ENCODE results near the gene LCA5.
"Not testable (repeated sequence)": the region's sequence is repeated elsewhere in the genome, so short reads cannot be mapped to it uniquely, and the experiment has no call there.

LCA5 gene

DNA sequence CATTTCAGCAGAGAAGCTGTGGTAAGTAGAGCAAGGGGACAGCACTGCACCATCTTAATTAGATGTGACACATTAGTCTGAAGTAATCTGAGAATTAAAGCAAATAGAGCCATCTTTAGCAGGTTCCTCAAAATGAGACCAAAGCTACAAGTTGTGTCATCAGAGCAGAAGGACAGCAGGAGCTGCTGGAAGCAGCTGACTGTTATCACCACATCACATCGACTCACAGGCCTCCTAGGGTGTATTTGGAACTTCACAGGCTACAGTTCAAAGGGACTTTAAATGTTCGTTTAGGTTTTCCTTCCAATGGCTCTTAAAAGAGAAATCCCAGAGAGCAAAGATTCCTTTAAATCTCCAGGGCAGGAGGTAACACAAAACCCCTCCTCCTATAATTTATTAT lies 69.5 kb downstream of the LCA5 start:
- DNase-seq, result no peak

DNA sequence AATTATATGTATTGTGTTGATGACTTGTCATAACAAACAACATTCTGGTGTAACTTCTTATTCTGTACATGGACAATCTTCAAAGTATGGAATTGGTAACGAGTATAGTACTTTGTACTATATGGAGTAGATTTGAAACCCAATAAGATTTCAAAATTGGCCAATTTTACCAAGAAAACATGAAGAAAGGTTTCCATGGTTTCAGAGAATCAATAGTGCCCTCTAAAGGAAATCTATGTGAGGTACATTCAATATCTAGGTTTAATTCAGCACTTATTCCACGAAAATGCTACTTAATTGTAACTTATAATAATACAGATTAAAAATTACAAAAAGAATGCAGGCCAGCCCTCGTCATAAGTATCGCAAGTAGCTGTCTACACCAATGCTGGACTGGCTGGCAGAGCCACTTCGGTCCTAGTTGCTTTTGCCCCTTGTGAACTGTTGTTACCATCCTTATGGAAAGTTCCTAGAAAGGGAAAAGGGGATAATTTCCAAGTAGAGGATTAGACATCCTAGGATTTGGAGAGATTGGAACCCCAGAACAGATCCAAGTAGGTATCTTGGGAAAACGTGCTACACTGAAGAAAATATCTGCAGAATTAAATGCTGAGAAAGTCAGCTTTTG lies 70.9 kb downstream of the LCA5 start:
- no peak for DNase-seq

- DNase-seq, result no peak
These were observed 71.8 kb downstream of the LCA5 start for GRCh38 chr6:79465381-79465780.

DNA sequence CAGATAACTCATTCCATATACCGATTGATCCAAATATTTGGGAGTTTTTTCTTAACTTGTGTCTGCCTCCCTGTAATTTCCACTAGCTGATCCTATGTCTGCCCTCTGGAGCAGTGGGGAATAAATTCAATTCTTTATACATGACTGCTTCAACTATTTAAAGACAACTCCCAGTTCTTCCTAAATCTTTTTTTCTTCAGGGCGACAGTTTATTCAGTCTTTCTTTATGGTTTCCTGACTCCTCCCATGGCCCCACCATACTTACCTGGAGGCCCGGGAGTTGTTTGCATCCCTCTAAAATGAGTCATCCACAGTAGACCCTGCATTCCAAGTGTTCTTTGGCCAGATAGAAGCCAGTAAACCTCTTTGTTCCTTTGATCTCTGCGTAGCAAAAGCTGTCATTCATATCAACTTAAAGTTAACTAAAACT lies 73.6 kb downstream of the LCA5 start:
- no peak for DNase-seq

DNA sequence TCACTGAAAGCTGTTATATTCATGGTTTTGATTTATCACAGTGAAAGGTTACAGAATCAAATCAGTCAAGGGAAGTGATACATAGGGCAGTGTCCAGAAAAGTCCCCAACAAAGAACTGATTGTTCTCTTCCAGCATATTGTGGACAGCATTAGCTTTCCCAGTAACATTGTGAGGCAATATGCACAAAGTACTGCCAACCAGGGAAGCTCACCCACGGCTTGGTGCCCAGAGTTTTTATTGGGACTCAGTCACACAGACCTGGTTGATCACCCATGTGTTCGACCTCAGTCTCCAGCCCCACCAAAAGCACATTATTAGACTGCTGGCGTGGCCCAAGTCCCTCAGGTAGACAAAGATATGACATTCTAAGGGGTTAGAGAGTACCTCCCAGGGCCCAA lies 76.0 kb downstream of the LCA5 start:
- peak in 7 of 56 donors; percentile 2 to 29 (median 9) for DNase-seq

DNA sequence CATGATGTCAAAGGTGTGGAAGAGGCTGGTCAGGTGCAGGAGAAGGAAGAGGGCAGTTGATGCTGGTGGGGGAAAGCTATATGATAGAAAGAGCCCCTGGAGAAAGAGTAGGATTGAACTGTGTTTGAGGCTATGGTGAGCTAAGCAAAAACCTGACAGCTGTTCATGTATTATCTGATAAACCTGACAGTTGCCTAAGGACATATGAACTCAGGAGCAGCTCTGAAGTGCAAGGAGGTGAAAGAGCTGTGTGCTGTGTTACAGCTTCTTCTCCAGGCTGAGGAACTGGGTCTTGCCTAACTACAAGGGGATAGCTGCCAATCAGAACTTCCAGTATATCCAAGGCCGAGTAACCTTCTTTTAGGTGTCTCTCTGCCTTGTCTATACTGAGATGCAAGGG lies 81.8 kb downstream of the LCA5 start:
- no peak for DNase-seq

- DNase-seq, result peak in 1 of 56 donors; percentile 18
These were observed 83.6 kb downstream of the LCA5 start for GRCh38 chr6:79453558-79454042.

- no peak for DNase-seq
These were observed 86.2 kb downstream of the LCA5 start for GRCh38 chr6:79450984-79451383.

GRCh38 chr6:79446006-79446405 lies 91.2 kb downstream of the LCA5 start:
- no peak for DNase-seq

DNA sequence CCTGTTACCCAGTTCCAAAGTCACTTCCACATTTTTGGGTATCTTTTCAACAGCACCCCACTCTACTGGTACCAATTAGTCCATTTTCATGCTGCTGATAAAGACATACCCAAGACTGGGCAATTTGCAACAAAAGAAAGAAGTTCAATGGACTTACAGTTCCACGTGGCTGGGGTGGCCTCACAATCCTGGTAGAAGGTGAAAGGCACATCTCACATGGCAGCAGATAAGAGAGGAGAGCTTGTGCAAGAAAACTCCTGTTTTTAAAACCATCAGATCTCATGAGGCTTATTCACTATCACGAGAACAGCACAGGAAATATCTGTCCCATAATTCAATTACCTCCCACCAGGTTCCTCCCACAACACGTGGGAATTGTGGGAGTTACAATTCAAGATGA lies 93.4 kb downstream of the LCA5 start:
- DNase-seq, result not testable (repeated sequence)

- DNase-seq, result no peak
These were observed 96.0 kb downstream of the LCA5 start for GRCh38 chr6:79441192-79441591.

DNA sequence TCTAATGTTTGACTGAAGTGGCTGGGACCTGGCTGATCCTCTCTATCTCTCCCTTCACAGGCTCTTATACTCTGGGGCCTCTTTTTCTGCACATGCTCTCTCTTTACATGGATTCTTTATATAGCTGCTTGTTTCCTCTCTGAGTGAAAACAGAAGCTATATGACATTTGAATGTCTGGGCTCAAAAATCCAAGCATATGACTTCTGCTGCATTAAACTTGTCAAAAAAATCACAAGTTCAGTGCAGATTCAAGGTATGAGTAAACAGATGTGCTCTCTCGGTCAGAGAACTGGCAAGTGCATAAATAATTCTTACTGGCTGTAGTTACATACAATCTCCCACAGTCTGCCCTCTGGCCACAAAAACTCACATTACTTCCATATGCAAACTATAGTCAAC lies 96.6 kb downstream of the LCA5 start:
- no peak for DNase-seq

- no peak for DNase-seq
These were observed 99.2 kb downstream of the LCA5 start for GRCh38 chr6:79438030-79438429.

DNA sequence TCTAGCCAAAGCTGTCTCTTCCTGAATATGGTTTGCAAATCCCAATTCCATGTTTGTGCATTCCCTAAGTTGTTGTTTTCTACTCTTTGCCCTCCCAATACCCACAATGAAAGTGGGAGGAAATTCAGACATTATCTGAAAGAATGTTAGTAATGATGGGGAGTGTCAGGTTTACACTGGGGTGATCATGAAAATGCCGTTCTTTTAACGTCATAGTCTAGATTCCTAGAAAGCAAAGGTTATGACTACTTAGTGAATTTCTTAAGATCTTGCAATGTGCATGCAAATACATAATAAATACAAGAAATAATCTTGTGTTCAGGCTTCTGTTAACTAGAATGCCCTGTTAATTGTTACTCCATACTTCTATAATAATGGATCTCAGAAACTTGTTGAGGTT lies 101.0 kb downstream of the LCA5 start:
- DNase-seq, result no peak

DNA sequence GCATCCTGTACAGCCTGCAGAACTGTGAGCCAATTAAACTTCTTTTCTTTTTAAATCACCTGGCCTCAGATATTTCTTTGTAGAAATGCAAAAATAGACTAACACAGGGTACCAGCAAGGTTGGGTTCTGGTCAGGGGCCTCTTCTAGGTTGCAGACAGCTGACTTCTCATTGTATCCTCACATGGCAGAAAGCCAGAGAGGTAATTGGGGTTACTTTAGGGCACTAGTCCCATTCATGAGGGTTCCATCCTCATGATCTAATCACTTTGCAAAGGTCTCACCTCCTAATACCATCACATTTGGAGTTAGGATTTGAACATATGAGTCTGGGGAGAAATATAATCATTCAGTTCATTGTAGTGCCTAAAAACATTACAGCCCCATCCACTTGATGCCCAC lies 101.5 kb downstream of the LCA5 start:
- DNase-seq, result no peak

Data from amygdala (tissue), 56 donors.